Mesendoderm (in vitro differentiated cells): Measurements from ENCODE around the gene MAST4.

Source experiments
- DNase-seq: peaks from one replicate; pipeline ENCODE4 v3.0.0; 2013
- H2AK5ac ChIP-seq: 2 replicates; pipeline ENCODE4 v1.6.1; 2013; ENCODE audit warnings: low read length, inconsistent platforms
- H2BK120ac ChIP-seq: 2 replicates; pipeline ENCODE4 v1.6.1; 2013; ENCODE audit warnings: low read depth, mild to moderate bottlenecking, low read length, moderate library complexity, mixed read lengths
- H2BK15ac ChIP-seq: replicated peaks from 2 replicates; pipeline ENCODE4 v1.6.1; 2013; ENCODE audit warnings: low read depth, mild to moderate bottlenecking, moderate library complexity
- H2BK5ac ChIP-seq: 2 replicates; pipeline ENCODE4 v1.6.1; 2013; ENCODE audit warnings: low read length, inconsistent platforms
- H3K18ac ChIP-seq: 2 replicates; pipeline ENCODE4 v1.6.1; 2013; ENCODE audit warnings: mild to moderate bottlenecking, low read length, mixed read lengths
- H3K23ac ChIP-seq: one replicate; pipeline ENCODE4 v1.6.1; 2013; ENCODE audit warnings: low read length
- H3K27ac ChIP-seq: 2 replicates; pipeline ENCODE4 v1.5.1; 2013; ENCODE audit warnings: low read depth, mild to moderate bottlenecking, inconsistent platforms, low read length, moderate library complexity
- H3K27me3 ChIP-seq: 2 replicates; pipeline ENCODE4 v1.6.1; 2013; ENCODE audit warnings: low read length, control low read depth, mild to moderate bottlenecking, inconsistent platforms; ENCODE audit not compliant: insufficient read depth, poor library complexity
- H3K36me3 ChIP-seq: 2 replicates; pipeline ENCODE4 v1.6.1; 2013; ENCODE audit warnings: low read length, inconsistent platforms; ENCODE audit not compliant: control insufficient read depth, insufficient read depth
- H3K4ac ChIP-seq: one replicate; pipeline ENCODE4 v1.6.1; 2013; ENCODE audit warnings: low read depth, mild to moderate bottlenecking, low read length, moderate library complexity
- H3K4me1 ChIP-seq: 2 replicates; pipeline ENCODE4 v1.6.1; 2013; ENCODE audit warnings: low read depth, low read length, inconsistent platforms; ENCODE audit not compliant: control insufficient read depth
- H3K4me2 ChIP-seq: 2 replicates; pipeline ENCODE4 v1.6.1; 2013; ENCODE audit warnings: low read length
- H3K4me3 ChIP-seq: 2 replicates; pipeline ENCODE4 v1.5.1; 2013; ENCODE audit warnings: mild to moderate bottlenecking, low read length
- H3K56ac ChIP-seq: one replicate; pipeline ENCODE4 v1.6.1; 2013; ENCODE audit warnings: low read length
- H3K79me1 ChIP-seq: 2 replicates; pipeline ENCODE4 v1.6.1; 2013; ENCODE audit warnings: low read length, inconsistent platforms
- H3K79me2 ChIP-seq: 2 replicates; pipeline ENCODE4 v1.6.1; 2013; ENCODE audit warnings: mild to moderate bottlenecking, low read length; ENCODE audit not compliant: control insufficient read depth, insufficient read depth
- H3K9ac ChIP-seq: 2 replicates; pipeline ENCODE4 v1.6.1; 2013; ENCODE audit warnings: low read length, inconsistent platforms
- H4K5ac ChIP-seq: one replicate; pipeline ENCODE4 v1.6.1; 2013; ENCODE audit warnings: low read length
- H4K8ac ChIP-seq: one replicate; pipeline ENCODE4 v1.6.1; 2013; ENCODE audit warnings: low read depth, mild to moderate bottlenecking, control low read depth, low read length, moderate library complexity
- WGBS: extraction: QIAGEN DNeasy Blood & Tissue Kit; methylation state at CpG from one replicate; pipeline ENCODE4 v1.1.7; 2013; ENCODE audit warnings: low lambda C conversion rate, missing lambda C conversion rate; ENCODE audit not compliant: insufficient coverage; ENCODE audit errors: extremely low coverage; 5-methylcytosine and 5-hydroxymethylcytosine counted together

Gene MAST4

GRCh38 chr5:66882606-66883227 is 286.5 kb downstream of the MAST4 start:
- H3K56ac ChIP-seq: no peak overlapping the region
- no peak overlapping the region for H2AK5ac ChIP-seq
- no peaks in the 10 kb centered on the region for H3K4me1 ChIP-seq
- no peak overlapping the region for H3K27ac ChIP-seq
- no peak overlapping the region for H2BK120ac ChIP-seq
- H2BK15ac ChIP-seq: no peak overlapping the region
- H4K5ac ChIP-seq: no peak overlapping the region
- no peaks in the 10 kb centered on the region for H3K27me3 ChIP-seq
- no peak overlapping the region for H3K18ac ChIP-seq
- no peak overlapping the region for H3K23ac ChIP-seq
- no peaks in the 10 kb centered on the region for H3K36me3 ChIP-seq
- H3K4me3 ChIP-seq: no peak overlapping the region
- no peak overlapping the region for H3K4me2 ChIP-seq
- no peak overlapping the region for H2BK5ac ChIP-seq
- no peaks in the 10 kb centered on the region for H3K79me1 ChIP-seq
- no peak for DNase-seq
- H4K8ac ChIP-seq: no peak overlapping the region
- no peak overlapping the region for H3K4ac ChIP-seq
- no CpG with 5 or more reads among the region's 3 CpGs for whole genome bisulfite sequencing
- no peak overlapping the region for H3K9ac ChIP-seq
- H3K79me2 ChIP-seq: no peaks in the 10 kb centered on the region

- H3K27me3 ChIP-seq: no peaks in the 10 kb centered on the region
- no peak overlapping the region for H3K56ac ChIP-seq
- no peak overlapping the region for H2AK5ac ChIP-seq
Measured at GRCh38 chr5:66884564-66885243, 288.5 kb downstream of the MAST4 start.

GRCh38 chr5:66886941-66887340 is 290.7 kb downstream of the MAST4 start:
- H3K9ac ChIP-seq: no peak overlapping the region
- no peak overlapping the region for H2BK120ac ChIP-seq
- no peaks in the 10 kb centered on the region for H3K36me3 ChIP-seq
- H3K23ac ChIP-seq: no peak overlapping the region
- H3K4me2 ChIP-seq: no peak overlapping the region
- no peaks in the 10 kb centered on the region for H3K27me3 ChIP-seq
- H3K18ac ChIP-seq: no peak overlapping the region
- H3K79me1 ChIP-seq: no peaks in the 10 kb centered on the region
- no peak overlapping the region for H3K56ac ChIP-seq
- H3K4me3 ChIP-seq: no peak overlapping the region
- H2BK15ac ChIP-seq: no peak overlapping the region
- no CpG with 5 or more reads among the region's 1 CpG for WGBS
- no peak overlapping the region for H4K5ac ChIP-seq
- H4K8ac ChIP-seq: no peak overlapping the region
- H2AK5ac ChIP-seq: no peak overlapping the region
- H3K79me2 ChIP-seq: no peaks in the 10 kb centered on the region
- H3K27ac ChIP-seq: no peak overlapping the region
- no peak overlapping the region for H3K4ac ChIP-seq
- no peak for DNase-seq
- H2BK5ac ChIP-seq: no peak overlapping the region
- H3K4me1 ChIP-seq: no peaks in the 10 kb centered on the region

More at GRCh38 chr5:66884564-66885243, 288.5 kb downstream of the MAST4 start:
- DNase-seq: no peak
- Histone ChIP-seq H3K4me2 (no peak overlapping the region), H4K8ac (no peak overlapping the region), H2BK15ac (no peak overlapping the region), H3K9ac (no peak overlapping the region), H4K5ac (no peak overlapping the region), H2BK120ac (no peak overlapping the region), H2BK5ac (no peak overlapping the region), H3K4me3 (no peak overlapping the region), H3K4me1 (no peaks in the 10 kb centered on the region), H3K4ac (no peak overlapping the region), H3K79me2 (no peaks in the 10 kb centered on the region), H3K18ac (no peak overlapping the region), H3K23ac (no peak overlapping the region), H3K36me3 (no peaks in the 10 kb centered on the region), H3K79me1 (no peaks in the 10 kb centered on the region), H3K27ac (no peak overlapping the region)
- WGBS: no CpG with 5 or more reads among the region's 10 CpGs

- Histone ChIP-seq H3K23ac (no peak overlapping the region), H3K9ac (no peak overlapping the region), H3K27me3 (no peaks in the 10 kb centered on the region), H3K79me1 (no peaks in the 10 kb centered on the region), H2AK5ac (no peak overlapping the region), H4K5ac (no peak overlapping the region), H3K27ac (no peak overlapping the region), H3K4me1 (no peaks in the 10 kb centered on the region), H2BK15ac (no peak overlapping the region), H3K4me3 (no peak overlapping the region), H2BK5ac (no peak overlapping the region), H3K36me3 (no peaks in the 10 kb centered on the region), H4K8ac (no peak overlapping the region), H3K79me2 (no peaks in the 10 kb centered on the region), H3K18ac (no peak overlapping the region), H2BK120ac (no peak overlapping the region), H3K56ac (no peak overlapping the region), H3K4ac (no peak overlapping the region), H3K4me2 (no peak overlapping the region)
- no CpG with 5 or more reads among the region's 2 CpGs for WGBS
- no peak for DNase-seq
Measured at GRCh38 chr5:66888613-66889012, 292.4 kb downstream of the MAST4 start.

GRCh38 chr5:66889056-66889455 is 292.9 kb downstream of the MAST4 start:
- H2BK15ac ChIP-seq: no peak overlapping the region
- no peaks in the 10 kb centered on the region for H3K79me1 ChIP-seq
- H3K27ac ChIP-seq: no peak overlapping the region
- H3K4ac ChIP-seq: no peak overlapping the region
- no peak overlapping the region for H3K9ac ChIP-seq
- H3K23ac ChIP-seq: no peak overlapping the region
- no peak overlapping the region for H3K18ac ChIP-seq
- H4K8ac ChIP-seq: no peak overlapping the region
- H4K5ac ChIP-seq: no peak overlapping the region
- no peak for DNase-seq
- no peak overlapping the region for H3K4me2 ChIP-seq
- no peaks in the 10 kb centered on the region for H3K36me3 ChIP-seq
- no peak overlapping the region for H3K4me3 ChIP-seq
- no peaks in the 10 kb centered on the region for H3K4me1 ChIP-seq
- no peak overlapping the region for H2BK5ac ChIP-seq
- H3K79me2 ChIP-seq: no peaks in the 10 kb centered on the region
- WGBS: no CpG with 5 or more reads among the region's 4 CpGs
- H2AK5ac ChIP-seq: no peak overlapping the region
- no peak overlapping the region for H2BK120ac ChIP-seq
- no peaks in the 10 kb centered on the region for H3K27me3 ChIP-seq
- H3K56ac ChIP-seq: no peak overlapping the region

GRCh38 chr5:66889524-66889923 is 293.3 kb downstream of the MAST4 start:
- Histone ChIP-seq H4K5ac (no peak overlapping the region), H3K79me2 (no peaks in the 10 kb centered on the region), H3K4me3 (no peak overlapping the region), H2BK120ac (no peak overlapping the region), H3K79me1 (no peaks in the 10 kb centered on the region), H2BK15ac (no peak overlapping the region), H4K8ac (no peak overlapping the region), H3K4ac (no peak overlapping the region), H3K27me3 (no peaks in the 10 kb centered on the region), H3K27ac (no peak overlapping the region), H3K56ac (no peak overlapping the region), H3K4me1 (no peaks in the 10 kb centered on the region), H2AK5ac (no peak overlapping the region), H3K9ac (no peak overlapping the region), H3K23ac (no peak overlapping the region), H3K4me2 (no peak overlapping the region), H2BK5ac (no peak overlapping the region), H3K36me3 (no peaks in the 10 kb centered on the region), H3K18ac (no peak overlapping the region)
- no CpG with 5 or more reads among the region's 4 CpGs for WGBS
- no peak for DNase-seq
